CD4-positive, alpha-beta memory T cell (primary cell): Measurements from ENCODE around the gene NUMA1. TPM values are rescaled to one million over a fixed set of nuclear protein-coding genes. Genes with fewer than 3 reads are reported as not detected.
A peak's percentile ranks its signal among the peaks of the same experiment; 100 is the strongest.

Experiments
- CTCF ChIA-PET: fragments of 350-600 bp; sonication (Branson Sonifier 250); formaldehyde crosslinking; loops from one replicate; lab custom pipeline; 2021; ENCODE audit warnings: inconsistent platforms; ENCODE audit not compliant: partially characterized antibody; lab: Charles Lee
- POLR2A ChIA-PET: fragments of 350-600 bp; sonication (Branson Sonifier 250); formaldehyde crosslinking; loops from one replicate; lab custom pipeline; 2021; ENCODE audit not compliant: partially characterized antibody; lab: Charles Lee
- DNase-seq, 5 donors: peaks; one replicate each; pipeline versions ENCODE4 v3.0.0 to v3.0.0-alpha.2; 2020 to 2022; ENCODE audit warnings: mixed read lengths in 1 of 5
- H3K27ac ChIP-seq: one replicate; pipeline ENCODE4 v1.7.0; 2013; ENCODE audit warnings: low read depth, low read length
- H3K27me3 ChIP-seq: 2 replicates; pipeline ENCODE4 v1.7.0; 2013; ENCODE audit warnings: mild to moderate bottlenecking, low read length, moderate library complexity; ENCODE audit not compliant: insufficient read depth
- H3K36me3 ChIP-seq: 2 replicates; pipeline ENCODE4 v1.7.0; 2013; ENCODE audit warnings: mild to moderate bottlenecking, low read length, moderate library complexity; ENCODE audit not compliant: insufficient read depth
- H3K4me1 ChIP-seq: 2 replicates; pipeline ENCODE4 v1.7.0; 2013; ENCODE audit warnings: mild to moderate bottlenecking, low read length, moderate library complexity; ENCODE audit not compliant: insufficient read depth
- H3K4me3 ChIP-seq, 2 donors: one replicate each; pipeline ENCODE4 v1.7.0; 2013; ENCODE audit warnings: low read length in 2 of 2, mild to moderate bottlenecking in 1 of 2
- H3K9me3 ChIP-seq, 2 donors: one replicate each; pipeline ENCODE4 v1.7.0; 2013; ENCODE audit warnings: low read length in 2 of 2, control low read depth in 1 of 2; ENCODE audit not compliant: control insufficient read depth in 1 of 2
- H3K27ac Mint-ChIP-seq, 7 donors: one replicate each; pipeline ENCODE4 v1.8.0; 2020 to 2021; ENCODE audit warnings: mixed read lengths in 7 of 7, mild to moderate bottlenecking in 6 of 7, inconsistent platforms in 3 of 7, moderate library complexity in 3 of 7
- H3K27me3 Mint-ChIP-seq, 2 donors: one replicate each; pipeline ENCODE4 v1.8.0; 2020 to 2021; ENCODE audit warnings: mixed read lengths in 2 of 2
- H3K36me3 Mint-ChIP-seq, 2 donors: one replicate each; pipeline ENCODE4 v1.8.0; 2020 to 2021; ENCODE audit warnings: mixed read lengths in 2 of 2, inconsistent platforms in 1 of 2, mild to moderate bottlenecking in 1 of 2
- H3K4me1 Mint-ChIP-seq, 4 donors: one replicate each; pipeline ENCODE4 v1.8.0; 2020 to 2021; ENCODE audit warnings: mixed read lengths in 4 of 4, mild to moderate bottlenecking in 1 of 4
- H3K4me3 Mint-ChIP-seq, 8 donors: one replicate each; pipeline ENCODE4 v1.8.0; 2020 to 2021; ENCODE audit warnings: mixed read lengths in 8 of 8, mild to moderate bottlenecking in 7 of 8, moderate library complexity in 6 of 8, inconsistent platforms in 3 of 8
- H3K9me3 Mint-ChIP-seq, 8 donors: one replicate each; pipeline ENCODE4 v1.8.0; 2020 to 2021; ENCODE audit warnings: mixed read lengths in 8 of 8, mild to moderate bottlenecking in 5 of 8, inconsistent platforms in 3 of 8, moderate library complexity in 1 of 8
- intact Hi-C: fragments of 100-400 bp; cut with micrococcal nuclease; formaldehyde crosslinking; loops from one replicate; pipeline ENCODE4 v1.15.1; 2023
- polyA plus RNA-seq, 2 donors: library from polyadenylated mRNA; unstranded; fragments of 300-500 nt; fragmentation: Illumina TruSeq; gene quantifications; one replicate each; pipeline ENCODE4 v1.2.3, GENCODE V29; 2021
- total RNA-seq, 2 experiments: library from RNA; stranded (reverse); gene quantifications; one replicate each; pipeline ENCODE4 v1.2.3, GENCODE V29; 2021

Gene NUMA1
- total and polyA plus RNA-seq, 4 experiments from 2014 or later = 4.0 to 380 (median 238) TPM

GRCh38 chr11:72040491-72041363 lies 39.6 kb downstream of the NUMA1 start:
- H3K4me1 ChIP-seq = peaks cover 64% of the 10 kb centered on the region
- ChIA-PET POLR2A (interaction anchor here (0.6 to 6.5 kb wide), 27 partner anchors 8 to 1739 kb away, joined by 3 to 137 read pairs (median 5); partner anchors contain the start of genes ANAPC15, IL18BP, INPPL1 and LAMTOR1), CTCF (interaction anchor here (0.6 to 4.7 kb wide), 16 partner anchors 11 to 374 kb away, joined by 3 to 88 read pairs (median 9); partner anchors contain the start of gene NUMA1)
- intact Hi-C loops = loop anchor here (1.0 kb wide), 7 partner anchors 15 to 394 kb away; partner anchors contain the start of genes ANAPC15, CLPB, LAMTOR1 and LRRC51
- H3K36me3 ChIP-seq = no peaks in the 10 kb centered on the region
- Mint-ChIP-seq H3K4me3 (no peak overlapping the region), H3K4me1 (peaks cover 30 to 46% (median 39%) of the 10 kb centered on the region in 4 donors), H3K9me3 (no peaks in the 10 kb centered on the region), H3K27ac (no peak overlapping the region), H3K27me3 (no peaks in the 10 kb centered on the region), H3K36me3 (peaks cover 3 to 26% of the 10 kb centered on the region in 2 donors)
- peak overlapping the region; percentile 75 for H3K27ac ChIP-seq
- DNase-seq = peak; percentile 83 to 92 (median 84)
- peak overlapping the region; percentile 79 to 88 for H3K4me3 ChIP-seq
- no peaks in the 10 kb centered on the region for H3K27me3 ChIP-seq
- H3K9me3 ChIP-seq = no peaks in the 10 kb centered on the region

- H3K27ac Mint-ChIP-seq = no peak overlapping the region
- H3K27me3 Mint-ChIP-seq = no peaks in the 10 kb centered on the region
- no peaks in the 10 kb centered on the region for H3K27me3 ChIP-seq
- peak in 2 of 5 donors; percentile 3 to 4 for DNase-seq
- peaks cover 31 to 51% (median 42%) of the 10 kb centered on the region in 4 donors for H3K4me1 Mint-ChIP-seq
- H3K27ac ChIP-seq = peak overlapping the region; percentile 75
- H3K36me3 Mint-ChIP-seq = peaks cover 9 to 31% of the 10 kb centered on the region in 2 donors
- peaks cover 64% of the 10 kb centered on the region for H3K4me1 ChIP-seq
- ChIA-PET CTCF (interaction anchor here (0.6 to 4.7 kb wide), 20 partner anchors 9 to 375 kb away, joined by 3 to 88 read pairs (median 4); partner anchors contain the start of gene NUMA1), POLR2A (interaction anchor here (0.6 to 6.5 kb wide), 27 partner anchors 9 to 1740 kb away, joined by 3 to 137 read pairs (median 5); partner anchors contain the start of genes ANAPC15, IL18BP, INPPL1 and LAMTOR1)
- H3K36me3 ChIP-seq = peaks cover 8% of the 10 kb centered on the region
- H3K4me3 Mint-ChIP-seq = no peak overlapping the region
- peak overlapping the region; percentile 79 to 88 for H3K4me3 ChIP-seq
- H3K9me3 Mint-ChIP-seq = no peaks in the 10 kb centered on the region
- intact Hi-C loops = loop anchor here (1.0 kb wide), 3 partner anchors 15 to 394 kb away; partner anchors contain the start of gene CLPB
- no peaks in the 10 kb centered on the region for H3K9me3 ChIP-seq
Observed at GRCh38 chr11:72039856-72040401, 40.4 kb downstream of the NUMA1 start.

GRCh38 chr11:72039031-72039855 lies 41.1 kb downstream of the NUMA1 start:
- Mint-ChIP-seq H3K9me3 (no peaks in the 10 kb centered on the region), H3K4me3 (no peak overlapping the region), H3K36me3 (peaks cover 11 to 34% of the 10 kb centered on the region in 2 donors), H3K27ac (no peak overlapping the region), H3K27me3 (no peaks in the 10 kb centered on the region), H3K4me1 (peaks cover 28 to 50% (median 40%) of the 10 kb centered on the region in 4 donors)
- Histone ChIP-seq H3K27me3 (no peaks in the 10 kb centered on the region), H3K36me3 (peaks cover 9% of the 10 kb centered on the region), H3K27ac (peak overlapping the region; percentile 75), H3K9me3 (no peaks in the 10 kb centered on the region), H3K4me1 (peaks cover 67% of the 10 kb centered on the region), H3K4me3 (peak overlapping the region; percentile 79 to 88)
- CTCF ChIA-PET = interaction anchor here (0.9 to 4.7 kb wide), 18 partner anchors 9 to 144 kb away, joined by 3 to 88 read pairs (median 6); partner anchors contain the start of gene NUMA1
- POLR2A ChIA-PET = interaction anchor here (1.1 to 6.5 kb wide), 16 partner anchors 9 to 1740 kb away, joined by 3 to 137 read pairs (median 22); partner anchors contain the start of genes ANAPC15, IL18BP, INPPL1 and LAMTOR1
- intact Hi-C loops = no loop called here
- no peak for DNase-seq

- Mint-ChIP-seq H3K4me3 (no peak overlapping the region), H3K9me3 (no peaks in the 10 kb centered on the region), H3K27ac (no peak overlapping the region), H3K4me1 (peaks cover 25 to 51% (median 42%) of the 10 kb centered on the region in 4 donors), H3K36me3 (peaks cover 11 to 38% of the 10 kb centered on the region in 2 donors), H3K27me3 (no peaks in the 10 kb centered on the region)
- DNase-seq = no peak
- peaks cover 69% of the 10 kb centered on the region for H3K4me1 ChIP-seq
- H3K27ac ChIP-seq = peak overlapping the region; percentile 75
- no peaks in the 10 kb centered on the region for H3K9me3 ChIP-seq
- intact Hi-C loops = no loop called here
- H3K4me3 ChIP-seq = peak overlapping the region in 1 of 2 donors; percentile 88
- peaks cover 17% of the 10 kb centered on the region for H3K36me3 ChIP-seq
- ChIA-PET CTCF (interaction anchor here (1.0 to 4.7 kb wide), 11 partner anchors 9 to 145 kb away, joined by 3 to 88 read pairs (median 8); no protein-coding TSS in a partner anchor), POLR2A (interaction anchor here (1.2 to 6.5 kb wide), 11 partner anchors 8 to 186 kb away, joined by 3 to 137 read pairs (median 32); partner anchors contain the start of genes ANAPC15, INPPL1, LAMTOR1 and LRRC51)
- H3K27me3 ChIP-seq = no peaks in the 10 kb centered on the region
Observed at GRCh38 chr11:72038491-72038890, 41.9 kb downstream of the NUMA1 start.

GRCh38 chr11:72037554-72038311 lies 42.6 kb downstream of the NUMA1 start:
- Mint-ChIP-seq H3K4me1 (peaks cover 32 to 50% (median 42%) of the 10 kb centered on the region in 4 donors), H3K27ac (peak overlapping the region in 1 of 7 donors; percentile 29), H3K9me3 (no peaks in the 10 kb centered on the region), H3K4me3 (peak overlapping the region in 3 of 8 donors; percentile 21 to 77 (median 40)), H3K36me3 (peaks cover 11 to 43% of the 10 kb centered on the region in 2 donors), H3K27me3 (no peaks in the 10 kb centered on the region)
- H3K27ac ChIP-seq = peak overlapping the region; percentile 75
- POLR2A ChIA-PET = interaction anchor here (0.6 to 6.5 kb wide), 8 partner anchors 11 to 109 kb away, joined by 3 to 137 read pairs (median 24); partner anchors contain the start of genes ANAPC15, LAMTOR1, LRRC51 and NUMA1
- intact Hi-C loops = no loop called here
- no peaks in the 10 kb centered on the region for H3K9me3 ChIP-seq
- CTCF ChIA-PET = interaction anchor here (1.0 to 4.7 kb wide), 5 partner anchors 8 to 106 kb away, joined by 3 to 88 read pairs (median 25); no protein-coding TSS in a partner anchor
- peaks cover 67% of the 10 kb centered on the region for H3K4me1 ChIP-seq
- no peak overlapping the region for H3K4me3 ChIP-seq
- no peaks in the 10 kb centered on the region for H3K27me3 ChIP-seq
- no peak for DNase-seq
- peaks cover 18% of the 10 kb centered on the region for H3K36me3 ChIP-seq
